Activated CD8-positive, alpha-beta T cell treated with anti-CD3 and anti-CD28 coated beads, Interleukin-2, amount 10 ng/mL, durations not matched to agents 7 days and 5 days (primary cell): ENCODE results near the gene CARD11. TPM values are rescaled to one million over a fixed set of nuclear protein-coding genes. Genes with fewer than 3 reads are reported as not detected.

Experiments
- ATAC-seq: fragments of 150-1000 bp; cut with Tn5 transposase; one replicate; pipeline ENCODE4 v1.10.0; 2021; ENCODE audit warnings: moderate library complexity
- CTCF ChIA-PET: fragments of 350-600 bp; sonication (Branson Sonifier 250); formaldehyde crosslinking; loops from one replicate; lab custom pipeline; 2021; ENCODE audit warnings: antibody characterized with exemption; lab: Charles Lee
- POLR2A ChIA-PET: fragments of 350-600 bp; sonication (Branson Sonifier 250); formaldehyde crosslinking; loops from one replicate; lab custom pipeline; 2021; ENCODE audit warnings: antibody characterized with exemption; lab: Charles Lee
- DNase-seq: peaks from one replicate; pipeline ENCODE4 v3.0.0-alpha.2; 2020
- H3K27ac Mint-ChIP-seq: one replicate; pipeline ENCODE4 v1.8.0; 2021; ENCODE audit warnings: mild to moderate bottlenecking, mixed read lengths
- H3K27me3 Mint-ChIP-seq: one replicate; pipeline ENCODE4 v1.8.0; 2021; ENCODE audit warnings: low read depth, mixed read lengths
- H3K36me3 Mint-ChIP-seq: one replicate; pipeline ENCODE4 v1.8.0; 2021; ENCODE audit warnings: low read depth, mixed read lengths
- H3K4me1 Mint-ChIP-seq: one replicate; pipeline ENCODE4 v1.8.0; 2021; ENCODE audit warnings: low read depth, mixed read lengths
- H3K4me3 Mint-ChIP-seq: one replicate; pipeline ENCODE4 v1.8.0; 2021; ENCODE audit warnings: mild to moderate bottlenecking, mixed read lengths
- H3K9me3 Mint-ChIP-seq: one replicate; pipeline ENCODE4 v1.8.0; 2022; ENCODE audit warnings: mixed read lengths; ENCODE audit not compliant: insufficient read depth
- total RNA-seq, 2 experiments: library from RNA; stranded (reverse); gene quantifications; one replicate each; pipeline ENCODE4 v1.2.3, GENCODE V29; 2021

The CARD11 gene
- total RNA-seq, 2 experiments from 2014 or later: 178 TPM

GRCh38 chr7:2882111-2882510 lies 161.6 kb downstream of the CARD11 start:
- H3K9me3 Mint-ChIP-seq: no peaks in the 10 kb centered on the region
- H3K4me1 Mint-ChIP-seq: peaks cover 24% of the 10 kb centered on the region
- H3K27me3 Mint-ChIP-seq: peaks cover 2% of the 10 kb centered on the region
- ChIA-PET CTCF (interaction anchor here (2.6 kb wide), 1 partner anchor 18 kb away, joined by 10 read pairs; no protein-coding TSS in a partner anchor), POLR2A (no interaction called here)
- H3K36me3 Mint-ChIP-seq: no peaks in the 10 kb centered on the region
- no peak overlapping the region for H3K4me3 Mint-ChIP-seq
- no peak overlapping the region for H3K27ac Mint-ChIP-seq
- DNase-seq (no peak), ATAC-seq (no peak)

GRCh38 chr7:2880874-2881533 lies 162.7 kb downstream of the CARD11 start:
- ChIA-PET POLR2A (no interaction called here), CTCF (interaction anchor here (2.6 kb wide), 1 partner anchor 17 kb away, joined by 10 read pairs; no protein-coding TSS in a partner anchor)
- H3K4me3 Mint-ChIP-seq: no peak overlapping the region
- peaks cover 2% of the 10 kb centered on the region for H3K27me3 Mint-ChIP-seq
- no peaks in the 10 kb centered on the region for H3K36me3 Mint-ChIP-seq
- H3K9me3 Mint-ChIP-seq: no peaks in the 10 kb centered on the region
- ATAC-seq (no peak), DNase-seq (no peak)
- no peak overlapping the region for H3K27ac Mint-ChIP-seq
- H3K4me1 Mint-ChIP-seq: peaks cover 18% of the 10 kb centered on the region

- no peaks in the 10 kb centered on the region for H3K9me3 Mint-ChIP-seq
- H3K36me3 Mint-ChIP-seq: no peaks in the 10 kb centered on the region
- DNase-seq (no peak), ATAC-seq (no peak)
- H3K4me3 Mint-ChIP-seq: no peak overlapping the region
- H3K27me3 Mint-ChIP-seq: no peaks in the 10 kb centered on the region
- peaks cover 18% of the 10 kb centered on the region for H3K4me1 Mint-ChIP-seq
- ChIA-PET CTCF (interaction anchor here (2.6 kb wide), 1 partner anchor 16 kb away, joined by 10 read pairs; no protein-coding TSS in a partner anchor), POLR2A (no interaction called here)
- no peak overlapping the region for H3K27ac Mint-ChIP-seq
These were observed 163.6 kb downstream of the CARD11 start for GRCh38 chr7:2880051-2880450.

- ChIA-PET CTCF (interaction anchor here (2.4 kb wide), 1 partner anchor 15 kb away, joined by 15 read pairs; no protein-coding TSS in a partner anchor), POLR2A (no interaction called here)
- H3K36me3 Mint-ChIP-seq: no peaks in the 10 kb centered on the region
- no peaks in the 10 kb centered on the region for H3K27me3 Mint-ChIP-seq
- peak overlapping the region; percentile 83 for H3K27ac Mint-ChIP-seq
- H3K4me1 Mint-ChIP-seq: peaks cover 23% of the 10 kb centered on the region
- ATAC-seq (no peak), DNase-seq (no peak)
- H3K9me3 Mint-ChIP-seq: no peaks in the 10 kb centered on the region
- H3K4me3 Mint-ChIP-seq: no peak overlapping the region
These were observed 164.3 kb downstream of the CARD11 start for GRCh38 chr7:2879354-2879753.

GRCh38 chr7:2878306-2878705 lies 165.4 kb downstream of the CARD11 start:
- no peak for DNase-seq
- peaks cover 1% of the 10 kb centered on the region for H3K27me3 Mint-ChIP-seq
- CTCF ChIA-PET: interaction anchor here (1.1 to 2.4 kb wide), 2 partner anchors 9 to 13 kb away, joined by 6 to 15 read pairs; no protein-coding TSS in a partner anchor
- H3K4me3 Mint-ChIP-seq: no peak overlapping the region
- no peak for ATAC-seq
- H3K27ac Mint-ChIP-seq: peak overlapping the region; percentile 83
- POLR2A ChIA-PET: no interaction called here
- H3K9me3 Mint-ChIP-seq: no peaks in the 10 kb centered on the region
- H3K4me1 Mint-ChIP-seq: peaks cover 33% of the 10 kb centered on the region
- H3K36me3 Mint-ChIP-seq: no peaks in the 10 kb centered on the region

GRCh38 chr7:2876031-2876731 lies 167.5 kb downstream of the CARD11 start:
- H3K4me1 Mint-ChIP-seq: peaks cover 40% of the 10 kb centered on the region
- H3K27ac Mint-ChIP-seq: no peak overlapping the region
- DNase-seq (no peak), ATAC-seq (no peak)
- ChIA-PET CTCF (interaction anchor here (2.3 kb wide), 1 partner anchor 12 kb away, joined by 10 read pairs; no protein-coding TSS in a partner anchor), POLR2A (no interaction called here)
- no peaks in the 10 kb centered on the region for H3K36me3 Mint-ChIP-seq
- peaks cover 2% of the 10 kb centered on the region for H3K27me3 Mint-ChIP-seq
- H3K4me3 Mint-ChIP-seq: peak overlapping the region; percentile 2
- H3K9me3 Mint-ChIP-seq: no peaks in the 10 kb centered on the region

GRCh38 chr7:2873686-2874551 lies 169.7 kb downstream of the CARD11 start:
- no peak for ATAC-seq

GRCh38 chr7:2873146-2873545 lies 170.5 kb downstream of the CARD11 start:
- no peak for ATAC-seq
- H3K9me3 Mint-ChIP-seq: no peaks in the 10 kb centered on the region
- peaks cover 2% of the 10 kb centered on the region for H3K27me3 Mint-ChIP-seq
- no peaks in the 10 kb centered on the region for H3K36me3 Mint-ChIP-seq
- peak overlapping the region; percentile 31 for H3K27ac Mint-ChIP-seq
- ChIA-PET CTCF (no interaction called here), POLR2A (no interaction called here)
- no peak for DNase-seq
- H3K4me1 Mint-ChIP-seq: peaks cover 39% of the 10 kb centered on the region
- no peak overlapping the region for H3K4me3 Mint-ChIP-seq

More at GRCh38 chr7:2873686-2874551, 169.7 kb downstream of the CARD11 start:
- Mint-ChIP-seq H3K27me3 (peaks cover 2% of the 10 kb centered on the region), H3K9me3 (no peaks in the 10 kb centered on the region), H3K4me3 (no peak overlapping the region), H3K4me1 (peaks cover 47% of the 10 kb centered on the region), H3K36me3 (no peaks in the 10 kb centered on the region), H3K27ac (peak overlapping the region; percentile 74)
- DNase-seq: no peak
- ChIA-PET CTCF (interaction anchor here (1.0 to 2.3 kb wide), 3 partner anchors 8 to 20 kb away, joined by 3 to 10 read pairs (median 4); no protein-coding TSS in a partner anchor), POLR2A (no interaction called here)

- H3K9me3 Mint-ChIP-seq: no peaks in the 10 kb centered on the region
- H3K4me1 Mint-ChIP-seq: peaks cover 37% of the 10 kb centered on the region
- ATAC-seq (no peak), DNase-seq (no peak)
- ChIA-PET POLR2A (interaction anchor here (0.5 kb wide), 1 partner anchor 17 kb away, joined by 3 read pairs; no protein-coding TSS in a partner anchor), CTCF (interaction anchor here (1.2 kb wide), 1 partner anchor 31 kb away, joined by 4 read pairs; no protein-coding TSS in a partner anchor)
- H3K27me3 Mint-ChIP-seq: peaks cover 2% of the 10 kb centered on the region
- no peak overlapping the region for H3K4me3 Mint-ChIP-seq
- no peak overlapping the region for H3K27ac Mint-ChIP-seq
- no peaks in the 10 kb centered on the region for H3K36me3 Mint-ChIP-seq
These were observed 171.3 kb downstream of the CARD11 start for GRCh38 chr7:2872296-2872874.

GRCh38 chr7:2870471-2870931 lies 173.2 kb downstream of the CARD11 start:
- ChIA-PET POLR2A (no interaction called here), CTCF (no interaction called here)
- ATAC-seq (peak; percentile 77), DNase-seq (peak; percentile 48)
- no peak overlapping the region for H3K4me3 Mint-ChIP-seq
- no peaks in the 10 kb centered on the region for H3K9me3 Mint-ChIP-seq
- peaks cover 7% of the 10 kb centered on the region for H3K27me3 Mint-ChIP-seq
- peaks cover 37% of the 10 kb centered on the region for H3K4me1 Mint-ChIP-seq
- H3K36me3 Mint-ChIP-seq: no peaks in the 10 kb centered on the region
- peak overlapping the region; percentile 17 for H3K27ac Mint-ChIP-seq

GRCh38 chr7:2869981-2870380 lies 173.7 kb downstream of the CARD11 start:
- H3K4me1 Mint-ChIP-seq: peaks cover 38% of the 10 kb centered on the region
- ChIA-PET POLR2A (no interaction called here), CTCF (no interaction called here)
- H3K27ac Mint-ChIP-seq: no peak overlapping the region
- H3K9me3 Mint-ChIP-seq: no peaks in the 10 kb centered on the region
- DNase-seq (no peak), ATAC-seq (no peak)
- no peaks in the 10 kb centered on the region for H3K36me3 Mint-ChIP-seq
- H3K27me3 Mint-ChIP-seq: peaks cover 7% of the 10 kb centered on the region
- H3K4me3 Mint-ChIP-seq: no peak overlapping the region
